Hepatocyte (in vitro differentiated cells): Measurements from ENCODE around the gene HAT1.

ENCODE experiments used
- EZH2 ChIP-seq: fragments of 200-600 bp; sonication (generic); IDR thresholded peaks from 2 replicates; pipeline ENCODE4 v1.6.1; 2016; ENCODE audit warnings: antibody characterized with exemption, mild to moderate bottlenecking, borderline replicate concordance
- EZH2phosphoT487 ChIP-seq: fragments of 200-600 bp; sonication (generic); IDR thresholded peaks from one replicate; pipeline ENCODE4 v1.6.1; 2018; ENCODE audit warnings: antibody characterized with exemption, mild to moderate bottlenecking, low read depth, moderate library complexity; ENCODE audit not compliant: unreplicated experiment, severe bottlenecking
- TF ChIP-seq, protein P1 (sequence below): fragments of 200-600 bp; sonication (generic); IDR thresholded peaks from 2 replicates; pipeline ENCODE4 v1.5.1; 2016; ENCODE audit warnings: antibody characterized with exemption, mild to moderate bottlenecking; ENCODE audit not compliant: poor library complexity

DNA sequence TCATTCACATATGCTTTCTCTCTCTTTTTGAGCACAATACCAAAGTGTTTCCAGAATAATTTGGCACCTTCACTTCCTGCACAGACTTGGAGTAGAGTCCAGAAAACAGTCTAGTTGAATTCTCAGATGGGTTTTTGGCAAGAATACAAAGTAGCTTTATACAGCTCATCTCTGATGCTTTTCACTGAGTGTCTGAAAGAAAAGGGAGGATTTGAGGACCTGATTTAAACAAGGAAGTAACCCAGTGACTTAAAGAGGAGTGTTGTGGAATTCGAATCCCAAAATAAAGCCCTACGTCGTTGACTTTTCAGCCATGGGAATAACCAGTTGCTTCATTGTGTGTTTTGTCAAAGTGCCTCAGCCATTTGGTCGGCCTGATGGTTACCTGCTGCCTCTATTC, 109.3 kb downstream of the HAT1 start:
- TF ChIP-seq EZH2 = no peak
- TF ChIP-seq, protein P1, sequence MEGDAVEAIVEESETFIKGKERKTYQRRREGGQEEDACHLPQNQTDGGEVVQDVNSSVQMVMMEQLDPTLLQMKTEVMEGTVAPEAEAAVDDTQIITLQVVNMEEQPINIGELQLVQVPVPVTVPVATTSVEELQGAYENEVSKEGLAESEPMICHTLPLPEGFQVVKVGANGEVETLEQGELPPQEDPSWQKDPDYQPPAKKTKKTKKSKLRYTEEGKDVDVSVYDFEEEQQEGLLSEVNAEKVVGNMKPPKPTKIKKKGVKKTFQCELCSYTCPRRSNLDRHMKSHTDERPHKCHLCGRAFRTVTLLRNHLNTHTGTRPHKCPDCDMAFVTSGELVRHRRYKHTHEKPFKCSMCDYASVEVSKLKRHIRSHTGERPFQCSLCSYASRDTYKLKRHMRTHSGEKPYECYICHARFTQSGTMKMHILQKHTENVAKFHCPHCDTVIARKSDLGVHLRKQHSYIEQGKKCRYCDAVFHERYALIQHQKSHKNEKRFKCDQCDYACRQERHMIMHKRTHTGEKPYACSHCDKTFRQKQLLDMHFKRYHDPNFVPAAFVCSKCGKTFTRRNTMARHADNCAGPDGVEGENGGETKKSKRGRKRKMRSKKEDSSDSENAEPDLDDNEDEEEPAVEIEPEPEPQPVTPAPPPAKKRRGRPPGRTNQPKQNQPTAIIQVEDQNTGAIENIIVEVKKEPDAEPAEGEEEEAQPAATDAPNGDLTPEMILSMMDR = no peak
- TF ChIP-seq EZH2phosphoT487 = no peak
